GM20431 (cell line): ENCODE results near the gene TBX6.
"Not testable (repeated sequence)": the region's sequence is repeated elsewhere in the genome, so short reads cannot be mapped to it uniquely, and the experiment has no call there.

Experiments used
- in situ Hi-C: fragments of 300-500 bp; cut with MseI, MboI; formaldehyde crosslinking; loops from one replicate; pipeline ENCODE4 v1.15.0; 2020; ENCODE audit warnings: low sequenced_read_pairs; ENCODE audit not compliant: unreplicated experiment

The TBX6 gene

GRCh38 chr16:30049871-30050270 is 41.9 kb downstream of the TBX6 start:
- in situ Hi-C loops, result no loop called here

- in situ Hi-C loops, result no loop called here
Observed at GRCh38 chr16:30046588-30046987, 45.1 kb downstream of the TBX6 start.

- in situ Hi-C loops, result no loop called here
Observed at GRCh38 chr16:30046178-30046577, 45.5 kb downstream of the TBX6 start.

GRCh38 chr16:30041841-30042240 is 49.9 kb downstream of the TBX6 start:
- in situ Hi-C loops, result no loop called here

- in situ Hi-C loops, result not testable (repeated sequence)
Observed at GRCh38 chr16:30040690-30041089, 51.0 kb downstream of the TBX6 start.

- in situ Hi-C loops, result no loop called here
Observed at GRCh38 chr16:30040221-30040620, 51.5 kb downstream of the TBX6 start.
